ENCODE measurements around the gene FADS1. TPM values are rescaled to one million over a fixed set of nuclear protein-coding genes. Genes with fewer than 3 reads are reported as not detected.
A peak's percentile ranks its signal among the peaks of the same experiment; 100 is the strongest.

The FADS1 gene
- total and polyA plus RNA-seq, 2 of the 8 experiments (the other 6 are each of a cell fraction or from before 2014, with no cell fraction given) = 115 to 141 TPM

DNA sequence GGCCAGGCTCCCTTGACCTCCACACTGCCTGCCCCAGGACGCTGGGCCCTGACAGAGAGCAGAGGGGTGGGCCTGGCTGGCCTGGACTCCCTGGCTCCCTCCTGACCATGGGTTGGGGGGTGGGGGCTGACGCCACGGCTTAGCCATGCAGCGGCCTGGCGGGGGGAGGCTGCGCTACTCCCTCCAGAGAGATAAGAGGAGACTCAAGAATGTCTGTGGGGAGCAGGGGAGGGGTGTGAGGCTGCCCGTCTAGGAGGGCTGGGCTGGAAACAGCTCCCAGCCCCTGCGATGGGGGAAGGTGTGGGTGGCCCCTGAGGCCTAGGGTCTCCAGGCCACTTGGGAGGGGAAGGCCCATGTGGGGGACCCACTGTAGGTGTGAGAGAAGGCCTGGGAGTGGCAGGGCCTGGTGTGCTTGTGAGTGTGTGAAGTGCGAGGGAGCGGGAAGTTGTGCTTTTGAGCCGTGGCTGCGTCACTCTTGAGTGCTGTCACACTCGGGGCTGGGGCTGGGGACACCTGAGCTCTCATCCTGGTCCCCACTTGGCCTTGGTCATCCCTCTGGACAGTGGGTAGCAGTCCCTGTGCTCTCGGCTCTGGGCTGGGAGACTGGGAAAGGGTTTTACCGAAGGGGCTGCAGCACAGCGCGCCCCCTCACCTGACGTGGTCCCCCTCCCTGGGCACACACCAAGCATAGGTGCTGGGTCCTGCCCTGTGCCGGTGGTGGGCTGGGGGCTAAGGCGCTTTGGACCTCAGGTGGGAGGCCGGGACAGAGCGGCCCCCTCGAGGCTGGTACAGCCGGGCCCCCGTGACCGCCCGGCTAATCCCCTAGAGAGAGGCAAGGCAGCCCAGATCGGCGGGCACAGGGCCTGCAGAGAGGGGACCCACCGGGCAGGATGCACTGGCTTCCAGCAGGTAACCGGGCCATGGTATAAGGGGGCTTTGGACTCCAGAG, 62.0 kb downstream of the FADS1 start:
- no peaks in the 10 kb centered on the region for H3K9me3 ChIP-seq (ENCODE audit: insufficient read depth in 2 of 2, low read depth in 1 of 2, low read length in 1 of 2)
- ChIA-PET POLR2A (ENCODE audit: partially characterized antibody) (interaction anchor here (0.8 to 3.5 kb wide), 5 partner anchors 26 to 67 kb away, joined by 3 to 13 read pairs (median 5); partner anchors contain the start of genes FEN1 and TMEM258), CTCF (ENCODE audit: partially characterized antibody) (interaction anchor here (0.8 to 6.0 kb wide), 9 partner anchors 10 to 42 kb away, joined by 3 to 48 read pairs (median 11); partner anchors contain the start of genes FEN1 and TMEM258)
- H3K4me1 ChIP-seq (replicated peaks in 1 of 4; ENCODE audit: control insufficient read depth in 3 of 4, insufficient read depth in 4 of 4, low read length in 3 of 4) = peaks cover 0 to 19% (median 15%) of the 10 kb centered on the region in 4 experiments; a peak in 6 of 7 replicates
- H3K56ac ChIP-seq (replicated peaks; ENCODE audit: insufficient read length, low read depth, low read length) = no peak overlapping the region
- 88% methylated on average over 31 of the region's 31 CpGs; no CpG with 5 or more reads in 1 of the 2 experiments for WGBS, 2 experiments (ENCODE audit: extremely low coverage in 1 of 2, insufficient coverage in 1 of 2, insufficient read length in 1 of 2, insufficient replicate concordance in 2 of 2, low coverage in 1 of 2, low lambda C conversion rate in 2 of 2, missing lambda C conversion rate in 1 of 2)
- peak overlapping the region; percentile 49 for H4K91ac ChIP-seq (replicated peaks; ENCODE audit: insufficient read length, low read length)
- no peak overlapping the region for H2BK20ac ChIP-seq (ENCODE audit: low read length)
- no peak overlapping the region for H2AFZ ChIP-seq (ENCODE audit: low read length)
- H2BK120ac ChIP-seq (replicated peaks; ENCODE audit: low read depth, low read length) = no peak overlapping the region
- H3K14ac ChIP-seq (ENCODE audit: insufficient read length) = no peak overlapping the region
- H2BK15ac ChIP-seq (ENCODE audit: low read length) = peak overlapping the region; percentile 99
- H3K27me3 ChIP-seq (replicated peaks in 1 of 4; ENCODE audit: control insufficient read depth in 3 of 4, extremely low read depth in 1 of 4, insufficient read depth in 3 of 4, low read length in 3 of 4) = peaks cover 4 to 21% (median 16%) of the 10 kb centered on the region in 4 experiments
- no peak overlapping the region for H3K4me3 ChIP-seq (ENCODE audit: extremely low read depth in 1 of 4, insufficient read depth in 2 of 4, low read depth in 3 of 4, low read length in 4 of 4)
- peaks cover 0 to 1% of the 10 kb centered on the region in 2 experiments for H4K20me1 ChIP-seq (replicated peaks in 1 of 2; ENCODE audit: control insufficient read depth in 1 of 2, insufficient read depth in 2 of 2, low read length in 2 of 2)
- FAIRE-seq (no peak), DNase-seq (ENCODE audit: low read depth in 1 of 2, low spot score in 2 of 2) (no peak)
- no peak overlapping the region for H4K5ac ChIP-seq (ENCODE audit: insufficient read length, low read depth, low read length)
- H3K23ac ChIP-seq (ENCODE audit: insufficient read length) = no peak overlapping the region
- no peak overlapping the region for H2AK5ac ChIP-seq (ENCODE audit: low read depth, low read length)
- H3K27ac ChIP-seq (ENCODE audit: low read depth, low read length) = no peak overlapping the region
- no peak overlapping the region for H2BK5ac ChIP-seq (ENCODE audit: low read depth, low read length)
- no peaks in the 10 kb centered on the region for H3K79me2 ChIP-seq (ENCODE audit: control insufficient read depth in 1 of 2, insufficient read depth in 2 of 2, low read length in 2 of 2)
- H4K8ac ChIP-seq (ENCODE audit: extremely low read depth, insufficient read depth, low read length) = no peak overlapping the region
- peak overlapping the region; percentile 84; the same call in 1 of the 2 replicates for H2BK12ac ChIP-seq (ENCODE audit: low read depth, low read length)
- H3K79me1 ChIP-seq (ENCODE audit: low read depth, low read length) = no peaks in the 10 kb centered on the region
- H3K4me2 ChIP-seq (ENCODE audit: insufficient read depth in 1 of 2, low read depth in 2 of 2, low read length in 2 of 2) = no peak overlapping the region
- no peaks in the 10 kb centered on the region for H3K36me3 ChIP-seq (ENCODE audit: control insufficient read depth in 2 of 4, insufficient read depth in 4 of 4, low read length in 3 of 4)
- H3K23me2 ChIP-seq (ENCODE audit: low read depth, low read length) = no peaks in the 10 kb centered on the region
- peak overlapping the region; percentile 48; the same call in 1 of the 2 replicates for H3K18ac ChIP-seq (ENCODE audit: extremely low read depth, low read length)
- no peak overlapping the region for H3K9ac ChIP-seq (replicated peaks in 1 of 4; ENCODE audit: extremely low read depth in 1 of 4, low read depth in 3 of 4, low read length in 3 of 4)
- H3K4ac ChIP-seq (replicated peaks; ENCODE audit: insufficient read length, low read depth, low read length) = no peak overlapping the region
- TF ChIP-seq HDAC2 (IDR thresholded peaks at IDR 0.05; ENCODE audit: borderline replicate concordance in 1 of 2, low read depth in 2 of 2, low read length in 2 of 2) (no peak), JUN (IDR thresholded peaks at IDR 0.05; ENCODE audit: low read depth, low read length) (no peak), KDM1A (IDR thresholded peaks at IDR 0.05; ENCODE audit: borderline replicate concordance, low read length) (no peak), TAF7 (optimal IDR thresholded peaks at IDR 0.05; ENCODE audit: borderline replicate concordance, low read depth, low read length) (no peak), JUND (IDR thresholded peaks at IDR 0.05; ENCODE audit: low read length) (no peak), SAP30 (IDR thresholded peaks at IDR 0.05; ENCODE audit: insufficient read depth, insufficient replicate concordance, low read length) (no peak)
- TF ChIP-seq, protein P1, sequence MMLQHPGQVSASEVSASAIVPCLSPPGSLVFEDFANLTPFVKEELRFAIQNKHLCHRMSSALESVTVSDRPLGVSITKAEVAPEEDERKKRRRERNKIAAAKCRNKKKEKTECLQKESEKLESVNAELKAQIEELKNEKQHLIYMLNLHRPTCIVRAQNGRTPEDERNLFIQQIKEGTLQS (IDR thresholded peaks at IDR 0.05; ENCODE audit: insufficient read depth, low read depth, low read length) = no peak
